Measurements from ENCODE around the gene VSIG8. TPM values are rescaled to one million over a fixed set of nuclear protein-coding genes. Genes with fewer than 3 reads are reported as not detected.

Gene VSIG8
- total RNA-seq, 4 donors from 2014 or later, result 0.11 TPM; not detected in 3

GRCh38 chr1:159866905-159867663 lies 4.6 kb upstream of the VSIG8 start:
- WGBS, 2 donors, result 74 to 75% methylated on average over 14 of the region's 14 CpGs
- DNase-seq, result peak in 1 of 2 donors; percentile 54
- intact Hi-C loops (cut with DNase I), result no loop called here
- Histone ChIP-seq H3K27me3 (no peaks in the 10 kb centered on the region), H3K4me3 (replicated peaks in 1 of 3) (no peak overlapping the region), H3K4me1 (peaks cover 13 to 34% of the 10 kb centered on the region in 2 donors), H3K9me3 (no peaks in the 10 kb centered on the region), H3K36me3 (no peaks in the 10 kb centered on the region), H3K27ac (peak overlapping the region; percentile 4 to 63 (median 47))
- TF ChIP-seq POLR2A (IDR thresholded peaks at IDR 0.05), result no peak
- no peak for TF ChIP-seq CTCF (IDR thresholded peaks at IDR 0.05)

GRCh38 chr1:159866066-159866465 lies 3.6 kb upstream of the VSIG8 start:
- no peak overlapping the region for H3K27ac ChIP-seq
- no peak overlapping the region for H3K4me3 ChIP-seq (replicated peaks in 1 of 3)
- 73 to 88% methylated on average over 1 of the region's 1 CpG for WGBS, 2 donors

GRCh38 chr1:159864262-159864661 lies 1.8 kb upstream of the VSIG8 start:
- intact Hi-C loops (cut with DNase I), result no loop called here
- Histone ChIP-seq H3K36me3 (no peaks in the 10 kb centered on the region), H3K27ac (no peak overlapping the region), H3K4me1 (peaks cover 13 to 22% of the 10 kb centered on the region in 2 donors), H3K27me3 (no peaks in the 10 kb centered on the region), H3K9me3 (no peaks in the 10 kb centered on the region), H3K4me3 (replicated peaks in 1 of 3) (no peak overlapping the region)
- no peak for DNase-seq
- TF ChIP-seq POLR2A (IDR thresholded peaks at IDR 0.05), result no peak
- TF ChIP-seq CTCF (IDR thresholded peaks at IDR 0.05), result no peak
- WGBS, 2 donors, result 89 to 91% methylated on average over 2 of the region's 2 CpGs

More at GRCh38 chr1:159866066-159866465, 3.6 kb upstream of the VSIG8 start:
- no peaks in the 10 kb centered on the region for H3K9me3 ChIP-seq
- no peak for TF ChIP-seq CTCF (IDR thresholded peaks at IDR 0.05)
- no peak for TF ChIP-seq POLR2A (IDR thresholded peaks at IDR 0.05)
- no peak for DNase-seq
- peaks cover 13 to 34% of the 10 kb centered on the region in 2 donors for H3K4me1 ChIP-seq
- no peaks in the 10 kb centered on the region for H3K27me3 ChIP-seq
- H3K36me3 ChIP-seq, result no peaks in the 10 kb centered on the region
- intact Hi-C loops (cut with DNase I), result no loop called here

GRCh38 chr1:159862031-159862430 lies 426 bp downstream of the VSIG8 start:
- no peaks in the 10 kb centered on the region for H3K4me1 ChIP-seq
- no peaks in the 10 kb centered on the region for H3K9me3 ChIP-seq
- DNase-seq, result no peak
- H3K36me3 ChIP-seq, result no peaks in the 10 kb centered on the region
- H3K27me3 ChIP-seq, result no peaks in the 10 kb centered on the region
- H3K27ac ChIP-seq, result no peak overlapping the region
- no peak overlapping the region for H3K4me3 ChIP-seq (replicated peaks in 1 of 3)
- intact Hi-C loops (cut with DNase I), result no loop called here
- TF ChIP-seq CTCF (IDR thresholded peaks at IDR 0.05) (no peak), POLR2A (IDR thresholded peaks at IDR 0.05) (no peak)
- 74 to 79% methylated on average over 4 to 5 of the region's 5 CpGs for WGBS, 2 donors

- Histone ChIP-seq H3K9me3 (no peaks in the 10 kb centered on the region), H3K27me3 (no peaks in the 10 kb centered on the region), H3K4me1 (no peaks in the 10 kb centered on the region), H3K27ac (no peak overlapping the region), H3K4me3 (replicated peaks in 1 of 3) (no peak overlapping the region), H3K36me3 (no peaks in the 10 kb centered on the region)
- TF ChIP-seq CTCF (IDR thresholded peaks at IDR 0.05) (no peak), POLR2A (IDR thresholded peaks at IDR 0.05) (no peak)
- DNase-seq, result no peak
- intact Hi-C loops (cut with DNase I), result no loop called here
- WGBS, 2 donors, result 71 to 81% methylated on average over 8 of the region's 8 CpGs
Measured at GRCh38 chr1:159861218-159861617, 1.2 kb downstream of the VSIG8 start.

Data from thyroid gland (tissue), 4 donors.